T-helper 2 cell (primary cell): ENCODE measurements around the gene KATNAL1.

Source experiments
- DNase-seq, 5 experiments: peaks; one replicate each; pipeline versions ENCODE4 v3.0.0 to v3.0.0-alpha.2; 2012 to 2022

KATNAL1 gene

GRCh38 chr13:30332456-30333143 lies 25.2 kb upstream of the KATNAL1 start:
- no peak for DNase-seq

GRCh38 chr13:30331331-30331771 lies 24.0 kb upstream of the KATNAL1 start:
- no peak for DNase-seq

GRCh38 chr13:30329009-30329585 lies 21.7 kb upstream of the KATNAL1 start:
- no peak for DNase-seq

- peak in 1 of 5 experiments; percentile 62 for DNase-seq
These were observed 18.3 kb upstream of the KATNAL1 start for GRCh38 chr13:30325668-30326067.

GRCh38 chr13:30323524-30323923 lies 16.2 kb upstream of the KATNAL1 start:
- no peak for DNase-seq

- DNase-seq, result no peak
These were observed 15.1 kb upstream of the KATNAL1 start for GRCh38 chr13:30322428-30322827.

- DNase-seq, result no peak
These were observed 13.9 kb upstream of the KATNAL1 start for GRCh38 chr13:30321256-30321655.

GRCh38 chr13:30319655-30320054 lies 12.3 kb upstream of the KATNAL1 start:
- DNase-seq, result no peak

GRCh38 chr13:30319130-30319529 lies 11.8 kb upstream of the KATNAL1 start:
- no peak for DNase-seq

- no peak for DNase-seq
These were observed 10.7 kb upstream of the KATNAL1 start for GRCh38 chr13:30318026-30318425.

GRCh38 chr13:30314562-30314961 lies 7.2 kb upstream of the KATNAL1 start:
- no peak for DNase-seq

GRCh38 chr13:30314069-30314468 lies 6.7 kb upstream of the KATNAL1 start:
- DNase-seq, result no peak

- no peak for DNase-seq
These were observed 6.0 kb upstream of the KATNAL1 start for GRCh38 chr13:30313311-30313710.

GRCh38 chr13:30312904-30313303 lies 5.6 kb upstream of the KATNAL1 start:
- DNase-seq, result no peak

- DNase-seq, result no peak
These were observed 1.2 kb upstream of the KATNAL1 start for GRCh38 chr13:30308548-30308947.

GRCh38 chr13:30307971-30308290 lies 580 bp upstream of the KATNAL1 start:
- DNase-seq, result no peak

- peak; percentile 77 to 93 (median 87) for DNase-seq
These were observed 573 bp downstream of the KATNAL1 start for GRCh38 chr13:30306762-30307193.

GRCh38 chr13:30305456-30305970 lies 1.8 kb downstream of the KATNAL1 start:
- peak in 1 of 5 experiments; percentile 62 for DNase-seq

GRCh38 chr13:30303269-30303668 lies 4.1 kb downstream of the KATNAL1 start:
- DNase-seq, result no peak

GRCh38 chr13:30301827-30302226 lies 5.5 kb downstream of the KATNAL1 start:
- no peak for DNase-seq

GRCh38 chr13:30300596-30300995 lies 6.8 kb downstream of the KATNAL1 start:
- DNase-seq, result no peak

GRCh38 chr13:30299786-30300185 lies 7.6 kb downstream of the KATNAL1 start:
- no peak for DNase-seq

- DNase-seq, result no peak
These were observed 12.2 kb downstream of the KATNAL1 start for GRCh38 chr13:30295116-30295515.

GRCh38 chr13:30294004-30294403 lies 13.3 kb downstream of the KATNAL1 start:
- peak in 1 of 5 experiments; percentile 24 for DNase-seq

GRCh38 chr13:30292325-30292724 lies 15.0 kb downstream of the KATNAL1 start:
- no peak for DNase-seq
